ENCODE measurements around the gene ADAMTS19.
"Not testable (repeated sequence)": the region's sequence is repeated elsewhere in the genome, so short reads cannot be mapped to it uniquely, and the experiment has no call there.

The ADAMTS19 gene

GRCh38 chr5:129609710-129610109 lies 149.6 kb downstream of the ADAMTS19 start:
- no peak for DNase-seq

- DNase-seq, result no peak
Measured at GRCh38 chr5:129616517-129616916, 156.4 kb downstream of the ADAMTS19 start.

- DNase-seq, result no peak
Measured at GRCh38 chr5:129617206-129617605, 157.1 kb downstream of the ADAMTS19 start.

GRCh38 chr5:129619782-129620181 lies 159.7 kb downstream of the ADAMTS19 start:
- no peak for DNase-seq

- DNase-seq, result no peak
Measured at GRCh38 chr5:129622531-129622930, 162.4 kb downstream of the ADAMTS19 start.

- no peak for DNase-seq
Measured at GRCh38 chr5:129629575-129629974, 169.5 kb downstream of the ADAMTS19 start.

GRCh38 chr5:129630101-129630500 lies 170.0 kb downstream of the ADAMTS19 start:
- DNase-seq, result no peak

- no peak for DNase-seq
Measured at GRCh38 chr5:129631961-129632360, 171.9 kb downstream of the ADAMTS19 start.

GRCh38 chr5:129637501-129637900 lies 177.4 kb downstream of the ADAMTS19 start:
- DNase-seq, result not testable (repeated sequence)

- peak; percentile 4 for DNase-seq
Measured at GRCh38 chr5:129639331-129639730, 179.2 kb downstream of the ADAMTS19 start.

- DNase-seq, result no peak
Measured at GRCh38 chr5:129652349-129653056, 192.4 kb downstream of the ADAMTS19 start.

- DNase-seq, result no peak
Measured at GRCh38 chr5:129653057-129653375, 192.9 kb downstream of the ADAMTS19 start.

GRCh38 chr5:129653442-129653841 lies 193.3 kb downstream of the ADAMTS19 start:
- DNase-seq, result no peak

- DNase-seq, result no peak
Measured at GRCh38 chr5:129656952-129657351, 196.9 kb downstream of the ADAMTS19 start.

GRCh38 chr5:129658801-129659200 lies 198.7 kb downstream of the ADAMTS19 start:
- no peak for DNase-seq

GRCh38 chr5:129661366-129662035 lies 201.4 kb downstream of the ADAMTS19 start:
- no peak for DNase-seq

- no peak for DNase-seq
Measured at GRCh38 chr5:129664336-129664937, 204.3 kb downstream of the ADAMTS19 start.

GRCh38 chr5:129670957-129671500 lies 210.9 kb downstream of the ADAMTS19 start:
- no peak for DNase-seq

- DNase-seq, result no peak
Measured at GRCh38 chr5:129672006-129672405, 211.9 kb downstream of the ADAMTS19 start.

- no peak for DNase-seq
Measured at GRCh38 chr5:129679671-129680070, 219.6 kb downstream of the ADAMTS19 start.

- no peak for DNase-seq
Measured at GRCh38 chr5:129687941-129688340, 227.8 kb downstream of the ADAMTS19 start.

- no peak for DNase-seq
Measured at GRCh38 chr5:129689045-129689444, 228.9 kb downstream of the ADAMTS19 start.

- no peak for DNase-seq
Measured at GRCh38 chr5:129691220-129691619, 231.1 kb downstream of the ADAMTS19 start.

- DNase-seq, result no peak
Measured at GRCh38 chr5:129696636-129697035, 236.5 kb downstream of the ADAMTS19 start.

All from NCI-H510A (cell line).